ENCODE results near the gene MRPL55.

MRPL55 gene

DNA sequence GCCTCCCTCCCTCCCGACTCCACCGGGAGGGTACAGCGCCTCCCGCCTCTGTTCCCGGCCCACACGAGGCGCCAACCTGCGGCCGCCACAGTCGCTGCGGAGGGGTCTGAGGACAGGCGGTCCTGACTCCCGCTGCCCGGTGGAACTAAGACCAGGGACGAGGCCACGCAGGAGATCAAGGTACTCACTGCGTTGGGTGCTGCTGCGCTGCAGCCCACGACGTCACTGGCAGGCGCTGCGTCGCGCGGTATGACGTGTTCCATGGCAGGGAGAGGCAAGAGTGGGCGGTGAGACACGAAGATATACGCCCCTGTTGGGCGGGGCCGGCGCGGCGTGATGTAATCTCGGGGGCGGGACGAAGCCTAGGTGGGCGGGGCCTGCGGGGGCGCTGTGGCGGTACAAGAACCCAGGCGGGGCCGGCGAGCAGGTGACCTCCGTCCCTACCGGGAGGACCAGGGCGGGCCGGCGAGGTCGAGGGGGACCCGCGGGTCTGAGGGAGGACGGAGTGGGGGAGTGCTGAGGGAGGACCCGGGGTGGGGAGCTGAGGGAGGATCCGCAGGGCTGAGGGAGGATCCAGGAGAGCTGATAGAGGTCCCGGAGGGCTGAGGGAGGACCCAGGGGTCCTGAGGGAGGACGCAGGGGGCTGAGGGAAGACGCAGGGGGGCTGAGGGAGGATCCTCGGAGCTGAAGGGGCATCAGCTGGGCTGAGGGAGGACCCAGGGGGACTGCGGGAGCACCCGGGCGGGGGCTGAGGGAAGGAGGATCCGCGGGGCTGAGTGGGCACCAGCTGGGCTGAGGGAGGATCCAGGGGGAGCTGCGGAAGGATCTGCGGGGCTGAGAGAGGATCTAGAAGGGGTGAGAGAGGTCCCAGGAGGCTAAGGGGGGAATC lies at the start of gene MRPL55:
TSS of gene MRPL55 (minus strand) at position 227 of the 889 bp plus-strand sequence. CDS start 1,039 bp downstream, outside the sequence.
- peak; percentile 98 for DNase-seq

DNA sequence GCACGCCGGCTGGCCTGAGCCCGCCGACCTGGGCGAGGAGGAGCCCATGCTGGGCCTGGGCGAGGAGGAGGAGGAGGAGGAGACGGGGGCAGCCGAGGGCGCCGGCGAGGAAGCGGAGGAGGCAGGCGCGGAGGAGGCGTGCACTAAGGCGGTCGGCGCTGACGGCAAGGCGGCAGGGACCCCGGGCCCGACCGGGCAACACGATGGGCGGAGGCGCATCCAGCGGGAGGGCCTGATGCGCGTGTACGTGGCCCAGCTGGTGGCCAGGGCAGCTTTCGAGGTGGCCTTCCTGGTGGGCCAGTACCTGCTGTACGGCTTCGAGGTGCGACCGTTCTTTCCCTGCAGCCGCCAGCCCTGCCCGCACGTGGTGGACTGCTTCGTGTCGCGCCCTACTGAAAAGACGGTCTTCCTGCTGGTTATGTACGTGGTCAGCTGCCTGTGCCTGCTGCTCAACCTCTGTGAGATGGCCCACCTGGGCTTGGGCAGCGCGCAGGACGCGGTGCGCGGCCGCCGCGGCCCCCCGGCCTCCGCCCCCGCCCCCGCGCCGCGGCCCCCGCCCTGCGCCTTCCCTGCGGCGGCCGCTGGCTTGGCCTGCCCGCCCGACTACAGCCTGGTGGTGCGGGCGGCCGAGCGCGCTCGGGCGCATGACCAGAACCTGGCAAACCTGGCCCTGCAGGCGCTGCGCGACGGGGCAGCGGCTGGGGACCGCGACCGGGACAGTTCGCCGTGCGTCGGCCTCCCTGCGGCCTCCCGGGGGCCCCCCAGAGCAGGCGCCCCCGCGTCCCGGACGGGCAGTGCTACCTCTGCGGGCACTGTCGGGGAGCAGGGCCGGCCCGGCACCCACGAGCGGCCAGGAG lies 49.3 kb upstream of the MRPL55 start:
- DNase-seq = no peak

DNA sequence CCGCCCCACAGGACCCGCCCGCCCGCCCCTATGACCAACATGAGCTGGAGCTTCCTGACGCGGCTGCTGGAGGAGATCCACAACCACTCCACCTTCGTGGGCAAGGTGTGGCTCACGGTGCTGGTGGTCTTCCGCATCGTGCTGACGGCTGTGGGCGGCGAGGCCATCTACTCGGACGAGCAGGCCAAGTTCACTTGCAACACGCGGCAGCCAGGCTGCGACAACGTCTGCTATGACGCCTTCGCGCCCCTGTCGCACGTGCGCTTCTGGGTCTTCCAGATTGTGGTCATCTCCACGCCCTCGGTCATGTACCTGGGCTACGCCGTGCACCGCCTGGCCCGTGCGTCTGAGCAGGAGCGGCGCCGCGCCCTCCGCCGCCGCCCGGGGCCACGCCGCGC lies 48.6 kb upstream of the MRPL55 start:
- DNase-seq = no peak

DNA sequence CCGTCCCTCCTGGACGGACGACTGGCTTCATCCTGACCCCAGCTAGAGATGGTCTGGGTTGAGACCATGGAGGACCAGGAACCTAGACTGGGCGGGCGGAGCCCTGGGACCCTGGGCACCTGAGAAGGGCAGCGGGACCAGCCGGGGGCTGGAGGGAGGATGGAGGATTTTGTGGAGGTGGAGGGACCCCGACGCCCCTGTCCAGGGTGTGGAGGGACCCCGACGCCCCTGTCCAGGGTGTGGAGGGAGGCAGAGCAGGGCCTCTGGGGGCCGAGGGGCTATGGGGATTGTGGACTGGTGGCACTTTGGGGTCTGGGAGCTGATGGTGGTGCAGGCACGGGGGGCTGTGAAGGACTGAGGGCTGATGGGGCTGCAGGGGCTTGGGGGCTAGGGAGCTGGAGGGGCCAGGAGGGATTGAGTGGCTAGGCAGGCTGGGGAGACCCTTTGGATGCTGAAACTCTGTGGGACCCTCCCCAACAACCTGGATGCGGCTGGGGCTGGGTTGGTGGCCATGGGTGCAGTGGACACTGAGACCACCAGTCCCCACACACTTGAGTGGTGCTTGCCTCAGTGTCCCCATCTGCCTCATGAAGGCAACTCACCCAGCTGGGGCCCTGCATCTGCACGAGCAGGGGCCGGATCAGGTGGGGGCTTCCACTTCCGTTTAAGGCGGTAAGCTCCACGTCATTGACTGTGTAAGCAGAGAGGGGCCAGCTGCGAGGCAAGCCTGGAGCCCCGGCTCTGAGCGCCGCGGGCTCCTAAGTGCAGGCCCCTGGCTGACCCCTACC lies 48.0 kb upstream of the MRPL55 start:
- no peak for DNase-seq

DNA sequence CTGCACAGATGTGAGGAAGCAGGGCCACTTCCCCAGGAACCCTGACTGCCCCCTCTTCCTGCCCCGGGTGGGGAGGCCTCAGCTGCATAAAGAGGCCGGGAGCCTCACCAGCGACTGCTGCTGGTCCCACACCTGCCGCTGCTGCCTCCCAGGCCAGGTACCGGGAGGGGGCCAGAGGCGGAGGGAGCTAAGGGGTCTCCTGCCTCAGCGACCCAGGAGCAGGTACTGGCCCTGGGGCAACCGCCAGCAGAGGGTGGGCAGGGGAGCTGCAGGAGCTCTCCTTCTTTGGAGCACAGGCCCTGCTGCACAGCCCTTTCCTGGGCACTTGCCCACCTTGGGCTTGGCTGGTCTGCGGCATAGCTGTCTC lies 47.4 kb upstream of the MRPL55 start:
- no peak for DNase-seq

DNA sequence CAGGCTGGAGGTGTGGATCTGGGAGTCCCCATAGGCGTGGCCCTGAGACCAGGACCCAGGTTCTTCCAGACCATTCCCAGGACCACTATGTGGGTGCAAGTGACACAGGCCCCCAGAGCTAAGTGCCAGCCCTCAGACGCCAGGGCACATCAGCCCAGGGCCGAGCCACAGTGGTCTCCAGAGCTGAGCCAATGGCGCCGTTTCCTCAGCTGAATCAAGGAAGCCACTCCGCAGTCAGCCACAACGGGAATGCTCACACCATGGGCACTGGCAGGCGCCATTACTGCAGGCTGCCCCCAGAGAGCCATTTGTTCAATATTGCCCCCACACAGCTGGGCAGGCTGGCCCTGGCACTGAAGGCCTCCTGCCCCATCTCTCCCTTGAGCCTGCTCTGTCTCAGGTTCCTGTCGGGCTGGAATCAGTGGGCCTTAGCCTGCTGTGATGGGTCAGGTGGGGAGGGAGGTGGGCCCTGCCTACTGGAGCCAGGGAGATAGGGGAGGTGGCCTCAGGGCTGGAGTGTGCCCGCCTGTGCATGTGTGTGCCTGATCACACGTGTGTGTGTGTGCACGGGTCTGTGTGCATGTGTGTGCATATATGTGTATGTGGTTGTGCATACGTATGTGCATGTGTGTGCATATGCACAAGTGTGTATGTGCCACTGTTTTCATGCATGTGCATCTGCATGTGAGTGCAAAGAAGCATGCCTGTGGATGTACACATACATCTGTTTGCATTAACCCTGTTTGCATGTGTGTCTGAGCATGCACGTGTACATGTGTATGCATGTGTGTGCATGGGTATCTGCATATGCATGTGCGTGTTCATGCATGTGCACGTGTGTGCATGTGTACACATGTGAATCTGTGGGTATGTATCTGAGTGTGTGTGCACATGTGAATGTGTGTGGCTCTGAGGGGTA lies 46.8 kb upstream of the MRPL55 start:
- DNase-seq = no peak

DNA sequence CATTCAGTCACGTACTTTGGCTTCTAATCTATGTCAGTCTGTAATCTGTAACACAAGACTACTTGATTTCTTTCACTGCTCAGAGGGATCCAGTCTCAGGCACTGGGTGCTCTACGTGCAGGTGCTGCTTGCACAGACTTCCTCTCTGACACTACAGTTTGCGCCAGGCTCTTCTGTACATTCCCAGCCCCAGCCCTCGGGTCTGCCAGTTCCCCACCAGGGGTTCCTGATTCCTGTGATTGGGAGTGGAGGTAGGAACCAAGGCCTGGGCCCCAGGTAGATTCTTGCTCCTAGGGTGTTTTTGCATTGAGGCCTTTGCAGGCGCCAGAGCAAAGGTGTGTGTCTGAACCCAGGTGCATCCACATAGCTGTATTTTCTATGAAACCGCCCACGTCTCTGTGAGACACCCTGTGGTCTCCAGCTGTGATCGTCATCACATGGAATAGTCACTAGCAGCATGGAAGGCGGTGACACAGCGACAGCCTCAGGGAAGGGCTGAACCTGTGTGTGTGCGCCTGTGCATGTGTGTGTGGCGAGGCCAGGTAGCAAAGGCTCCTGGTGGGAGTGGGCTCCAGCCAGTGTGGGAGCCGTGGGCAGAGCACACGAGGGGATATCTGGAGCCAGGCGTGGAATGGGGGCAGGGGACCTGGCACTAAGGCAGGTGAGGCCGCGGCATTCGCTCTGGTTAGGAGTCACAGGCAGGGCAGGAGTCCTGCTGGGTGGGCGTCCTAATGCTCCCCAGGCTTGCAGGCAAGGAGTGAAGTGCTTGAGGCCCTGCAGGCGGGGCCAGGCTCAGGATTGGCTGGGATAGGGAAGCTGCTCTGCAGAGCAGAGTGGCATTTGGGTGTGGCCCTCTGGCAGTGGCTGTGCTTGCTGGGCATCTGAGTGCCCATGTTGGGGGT lies 45.8 kb upstream of the MRPL55 start:
- DNase-seq = no peak

DNA sequence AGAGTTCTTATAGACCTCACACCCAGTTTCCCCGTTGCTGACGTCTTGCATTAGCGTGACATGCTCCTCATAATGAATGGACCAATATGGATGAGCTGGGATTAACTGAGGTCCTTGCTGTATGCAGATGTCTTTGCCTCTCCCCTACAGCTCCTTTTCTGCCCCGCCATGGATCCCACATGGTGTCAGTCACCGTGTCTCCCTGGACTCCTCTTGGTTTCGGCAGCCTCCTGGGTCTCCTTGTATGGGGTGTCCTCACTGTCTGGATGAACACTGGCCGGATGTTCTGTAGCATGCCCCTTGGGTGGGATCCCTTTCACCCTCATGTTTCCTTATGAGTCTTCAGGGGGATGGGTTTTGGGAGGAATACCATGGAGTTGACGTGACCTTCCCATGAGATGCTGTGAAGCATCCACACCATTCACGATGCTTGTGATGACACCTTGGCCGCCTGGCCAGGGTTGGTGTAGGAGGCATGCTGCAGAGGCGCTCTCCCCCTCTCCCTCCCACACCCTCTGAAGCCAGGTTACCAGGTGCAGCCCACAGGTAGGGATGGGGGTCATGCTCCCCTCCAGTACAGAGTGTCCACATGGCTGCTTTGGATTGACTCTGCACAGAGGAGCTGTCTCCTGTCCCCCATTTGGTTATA lies 45.0 kb upstream of the MRPL55 start:
- DNase-seq = no peak

DNA sequence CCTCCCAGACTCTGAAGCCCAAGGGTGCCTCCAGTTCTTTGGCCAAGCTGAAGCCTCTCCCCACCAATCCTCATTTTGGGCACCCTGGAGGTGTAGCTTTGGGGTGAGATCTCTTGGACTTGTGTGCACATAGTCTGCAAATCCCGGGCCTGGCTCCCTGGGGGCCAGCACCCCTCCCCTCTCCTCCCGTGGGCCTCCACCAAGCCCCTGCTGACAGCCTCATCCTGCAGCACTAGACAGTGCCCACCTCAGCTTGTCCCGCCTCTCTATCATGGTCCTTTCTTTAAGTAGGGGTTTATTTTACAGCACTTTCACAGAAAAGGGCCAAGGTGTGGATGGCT lies 43.8 kb upstream of the MRPL55 start:
- DNase-seq = no peak

DNA sequence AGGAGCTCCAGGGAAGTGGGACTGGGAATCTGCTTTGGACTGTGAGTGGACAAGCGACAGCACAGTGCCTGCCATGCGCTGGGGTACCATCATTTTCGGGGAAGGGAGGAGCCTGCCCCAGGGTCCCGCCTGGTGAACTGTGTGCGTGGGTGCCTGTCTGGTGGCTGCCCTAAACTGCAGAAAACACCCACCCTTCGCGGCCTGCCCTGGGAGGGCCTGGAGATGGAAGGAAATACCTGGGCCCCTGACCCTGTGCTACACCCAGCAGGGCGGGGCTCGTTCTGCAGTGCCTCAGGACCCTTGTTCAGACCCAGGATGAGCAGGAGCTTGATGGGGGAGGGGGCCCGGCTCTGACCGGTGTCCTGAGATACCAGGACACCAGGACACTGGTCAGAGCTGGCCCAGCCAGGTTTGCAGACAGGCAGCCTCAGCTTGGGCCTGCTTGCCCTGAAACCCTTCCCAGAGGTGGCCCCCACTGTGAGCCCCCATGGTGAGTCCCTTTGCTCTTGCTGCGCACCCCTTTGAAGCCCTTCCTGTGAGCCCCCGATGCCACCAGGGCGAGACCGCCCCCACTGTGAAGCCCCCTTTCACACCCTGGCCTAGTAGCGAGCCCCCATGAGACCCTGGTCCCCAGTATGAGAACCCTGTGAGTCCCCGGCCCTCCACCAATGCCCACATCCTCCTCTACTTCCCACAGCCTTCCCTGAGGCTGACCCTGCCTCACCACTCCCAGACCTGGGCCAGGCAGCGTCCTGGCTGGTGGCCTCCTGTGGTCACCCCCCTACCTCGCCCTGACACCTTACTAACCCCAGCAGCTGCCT lies 43.2 kb upstream of the MRPL55 start:
- DNase-seq = no peak

DNA sequence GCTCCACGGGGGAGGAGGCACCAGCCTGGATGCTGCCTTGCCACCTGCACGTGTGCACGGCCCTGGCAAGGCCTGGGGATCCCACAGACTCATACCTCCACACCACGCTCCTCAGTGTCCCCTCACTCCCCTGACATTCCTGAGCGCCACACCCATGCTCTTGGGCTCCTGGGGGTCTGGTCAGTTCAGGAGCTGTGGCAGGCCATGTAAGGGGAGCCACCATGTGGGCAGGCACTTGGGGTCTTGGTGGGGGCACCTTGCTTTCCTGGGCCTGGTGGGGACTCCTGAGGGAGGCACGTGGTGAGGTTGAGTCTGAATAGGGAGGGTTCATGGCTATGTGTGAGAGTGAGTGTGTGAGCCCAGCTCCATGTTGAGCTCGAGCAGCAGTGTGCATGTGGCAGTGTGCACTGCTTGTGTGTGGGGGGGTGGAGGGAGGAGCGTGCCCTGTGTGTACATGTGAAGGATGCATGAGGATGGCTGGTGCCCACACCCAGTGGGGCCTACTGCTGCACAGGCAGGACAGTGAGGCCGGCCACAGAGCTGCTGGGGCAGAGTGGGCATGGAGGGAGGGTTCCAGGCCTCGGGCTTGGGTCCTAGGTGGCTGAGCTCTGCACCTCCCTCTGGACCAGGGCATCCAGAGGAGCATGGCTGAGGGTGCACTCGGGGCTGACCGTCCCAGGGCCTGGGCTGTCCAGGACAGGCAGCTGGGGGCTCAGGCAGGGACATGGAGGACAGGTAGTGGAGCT lies 42.3 kb upstream of the MRPL55 start:
- no peak for DNase-seq

DNA sequence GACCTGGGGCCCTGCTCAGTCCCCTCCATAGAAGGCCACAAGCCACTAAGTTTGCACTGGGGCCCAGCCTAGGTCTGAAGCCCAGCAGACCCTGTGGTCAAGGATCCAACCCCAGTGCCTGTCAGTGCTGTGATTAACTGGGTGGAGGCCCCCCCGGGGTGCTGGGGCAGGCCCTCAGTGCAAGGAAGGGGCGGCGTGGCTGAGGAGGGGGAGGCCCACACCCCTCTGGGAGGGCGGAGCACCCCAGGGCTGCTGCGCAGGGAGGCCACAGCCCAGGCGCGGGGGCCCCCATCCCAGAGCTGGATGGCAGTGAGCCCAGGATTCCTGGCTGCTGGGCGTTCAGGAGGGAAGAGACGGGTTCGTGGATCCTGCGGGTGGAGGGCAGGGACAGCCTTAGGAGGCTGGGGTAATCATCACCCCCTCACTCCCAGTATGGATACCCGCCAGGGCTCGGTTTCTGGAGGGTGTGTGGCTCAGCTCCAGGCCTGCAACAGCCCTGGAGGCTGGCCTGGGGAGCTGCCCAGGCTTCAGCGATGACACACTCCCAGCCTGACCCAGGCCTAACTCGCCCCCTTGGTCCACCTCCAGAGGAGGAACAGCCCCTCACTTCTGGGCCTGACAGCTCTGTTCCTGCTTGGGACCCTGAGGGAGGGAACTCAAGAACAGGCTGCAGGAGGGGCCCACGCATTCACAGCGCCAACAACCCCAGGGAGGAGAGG lies 41.5 kb upstream of the MRPL55 start:
- DNase-seq = no peak

DNA sequence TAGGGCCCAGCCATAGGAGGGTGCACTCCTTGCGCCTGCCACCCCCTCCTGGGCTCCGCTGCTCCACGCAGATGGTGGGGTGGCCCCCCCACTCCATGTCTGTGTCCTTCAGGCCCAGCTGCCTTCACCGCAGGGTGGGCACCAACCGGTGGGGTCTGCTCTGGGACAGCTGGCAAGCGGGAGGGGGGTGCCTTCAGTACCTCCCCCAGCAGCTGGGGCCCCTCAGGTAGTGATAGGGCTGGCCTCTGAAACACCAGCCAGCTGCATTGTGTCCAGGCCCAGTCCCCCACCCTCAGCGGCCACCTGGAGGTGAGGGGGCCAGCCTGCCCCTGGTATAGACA lies 41.0 kb upstream of the MRPL55 start:
- DNase-seq = no peak

DNA sequence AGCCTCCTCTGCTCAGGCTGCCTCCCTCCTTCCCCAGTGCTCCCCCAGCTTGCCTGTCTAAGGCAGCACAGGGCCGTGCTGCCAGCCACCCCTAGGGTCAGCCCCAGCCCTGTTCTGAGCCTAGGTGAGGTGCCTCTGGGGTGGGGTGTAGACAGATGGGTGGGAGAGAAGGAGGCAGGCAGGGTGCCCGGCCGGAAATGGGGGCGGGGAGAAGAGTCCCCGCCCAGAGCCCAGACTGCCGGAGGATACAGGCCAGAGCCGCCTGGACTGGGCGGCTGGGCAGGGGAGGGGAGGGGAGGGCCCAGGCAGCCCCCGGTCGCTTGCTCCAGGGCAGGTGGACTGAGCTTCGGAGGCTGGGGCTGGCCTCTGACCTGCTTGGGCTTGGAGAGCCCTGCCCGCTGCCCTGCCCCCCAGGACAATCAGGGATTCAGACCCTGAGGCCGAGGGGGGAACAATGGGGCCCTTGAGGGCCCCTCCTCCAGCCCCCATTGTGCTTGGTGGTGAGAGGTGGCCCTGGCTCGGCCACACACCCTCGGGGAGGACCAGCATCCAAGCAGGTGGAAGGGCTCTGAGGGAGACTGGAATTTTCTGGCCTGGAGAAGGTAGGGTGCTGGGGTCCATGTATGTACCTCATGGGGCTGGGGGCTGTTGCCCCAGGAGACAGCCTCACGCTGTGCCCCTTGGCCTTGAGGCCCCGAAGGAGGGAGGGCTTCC lies 40.5 kb upstream of the MRPL55 start, which contains the start of gene GJC2:
TSS of gene GJC2 (plus strand) at position 525 of the 714 bp plus-strand sequence. CDS start 7,829 bp downstream, outside the sequence.
- DNase-seq = no peak

DNA sequence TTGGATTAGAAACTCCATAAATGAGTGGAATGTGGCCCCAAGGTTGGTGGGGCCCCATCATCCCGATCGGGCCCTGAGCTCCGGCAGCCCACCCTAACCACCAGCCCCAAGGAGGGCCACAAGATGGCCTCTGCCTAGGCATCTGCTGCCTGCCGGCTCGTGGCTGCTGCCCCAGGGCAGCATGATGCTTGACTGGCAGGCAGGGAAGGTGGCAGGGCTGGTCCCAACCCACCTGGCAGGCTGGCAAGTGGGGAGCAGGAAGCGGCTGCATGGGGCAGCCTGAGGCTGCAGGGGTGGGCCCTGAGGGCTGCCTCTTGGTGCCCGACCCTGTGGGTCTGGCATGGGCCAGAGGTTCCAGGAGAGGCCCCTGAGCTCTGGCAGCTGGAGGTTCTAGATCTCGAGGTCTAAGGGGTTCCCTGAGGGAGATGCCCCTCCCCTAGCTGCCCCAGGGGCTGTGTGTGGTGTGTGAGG lies 39.9 kb upstream of the MRPL55 start:
- no peak for DNase-seq

DNA sequence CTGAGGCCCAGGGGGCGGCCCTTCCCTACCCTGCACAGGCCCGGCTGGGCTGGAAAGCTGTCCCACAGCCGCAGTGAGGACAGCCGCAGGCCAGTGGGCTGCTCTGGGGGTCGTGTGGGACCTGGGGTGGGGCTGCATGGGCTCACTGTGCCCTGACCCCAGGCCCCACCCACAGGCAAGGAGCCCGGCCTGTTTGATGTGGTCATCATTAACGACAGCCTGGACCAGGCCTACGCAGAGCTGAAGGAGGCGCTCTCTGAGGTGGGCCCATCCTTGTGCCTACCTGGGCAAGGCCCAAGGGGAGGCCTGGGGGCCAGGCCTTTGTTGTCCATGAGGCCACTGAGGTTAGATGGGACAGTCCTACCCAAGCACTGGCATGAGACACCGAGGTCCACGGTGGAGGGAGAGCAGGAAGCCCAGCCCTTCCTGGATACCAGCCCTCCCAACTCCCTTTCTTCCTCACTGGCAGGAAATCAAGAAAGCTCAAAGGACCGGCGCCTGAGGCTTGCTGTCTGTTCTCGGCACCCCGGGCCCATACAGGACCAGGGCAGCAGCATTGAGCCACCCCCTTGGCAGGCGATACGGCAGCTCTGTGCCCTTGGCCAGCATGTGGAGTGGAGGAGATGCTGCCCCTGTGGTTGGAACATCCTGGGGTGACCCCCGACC lies 39.2 kb upstream of the MRPL55 start:
- DNase-seq = no peak

DNA sequence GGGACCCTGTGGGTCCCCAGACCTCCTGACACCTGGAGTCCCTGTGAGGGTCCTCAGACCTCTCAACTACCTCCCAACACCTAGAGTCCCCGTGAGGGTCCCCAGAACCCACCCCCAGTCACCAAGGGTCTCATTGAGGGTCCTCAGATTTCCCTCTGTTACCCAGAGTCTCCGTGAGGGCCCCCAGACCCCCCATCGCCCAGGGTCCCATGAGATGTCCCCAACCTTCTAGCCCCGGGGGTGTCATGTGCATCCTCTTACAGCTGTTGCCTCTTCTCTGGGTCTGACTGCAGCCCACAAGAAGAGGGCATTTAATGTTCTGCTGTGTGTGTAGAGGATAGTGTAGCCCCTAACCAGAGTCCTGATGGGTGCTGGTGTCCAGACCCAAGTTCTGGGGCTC lies 38.7 kb upstream of the MRPL55 start:
- no peak for DNase-seq
